DMS53 treated with DMSO at 0.1 percent for 48 hours (cell line): ENCODE measurements around the gene DISC1.

ENCODE experiments used
- DNase-seq: peaks from one replicate; lab custom pipeline; 2025; ENCODE audit not compliant: unreplicated experiment; lab: John Stamatoyannopoulos, UW

DISC1 gene

GRCh38 chr1:231921646-231922345 lies 295.2 kb downstream of the DISC1 start:
- no peak for DNase-seq

- DNase-seq: no peak
Measured at GRCh38 chr1:231923491-231924041, 297.0 kb downstream of the DISC1 start.

GRCh38 chr1:231924180-231924579 lies 297.6 kb downstream of the DISC1 start:
- DNase-seq: peak; percentile 77

- DNase-seq: no peak
Measured at GRCh38 chr1:231925864-231926263, 299.3 kb downstream of the DISC1 start.

- DNase-seq: no peak
Measured at GRCh38 chr1:231926340-231926739, 299.8 kb downstream of the DISC1 start.

GRCh38 chr1:231926933-231927332 lies 300.3 kb downstream of the DISC1 start:
- no peak for DNase-seq

DNA sequence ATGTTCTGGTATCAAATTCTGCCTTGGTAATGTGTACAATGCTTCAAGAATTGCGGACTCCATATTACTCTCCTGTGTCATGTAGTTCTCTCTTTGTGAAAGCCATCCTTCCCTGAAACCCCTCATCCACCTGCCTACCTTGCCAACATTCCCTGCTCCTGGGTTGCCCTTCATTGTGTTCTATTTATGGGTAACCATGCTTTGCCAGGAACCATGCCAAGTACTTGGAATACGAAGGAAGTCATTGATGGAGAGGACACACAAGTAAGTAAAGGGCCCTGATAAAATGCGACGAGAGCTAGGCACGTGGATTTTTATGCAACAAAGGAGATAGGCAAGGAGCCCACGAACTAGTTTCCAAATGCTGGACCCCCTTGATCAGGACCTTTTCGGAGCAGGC lies 300.8 kb downstream of the DISC1 start:
- no peak for DNase-seq

- no peak for DNase-seq
Measured at GRCh38 chr1:231929311-231929710, 302.7 kb downstream of the DISC1 start.

GRCh38 chr1:231930257-231930947 lies 303.8 kb downstream of the DISC1 start:
- no peak for DNase-seq

GRCh38 chr1:231931146-231931545 lies 304.6 kb downstream of the DISC1 start:
- DNase-seq: no peak

DNA sequence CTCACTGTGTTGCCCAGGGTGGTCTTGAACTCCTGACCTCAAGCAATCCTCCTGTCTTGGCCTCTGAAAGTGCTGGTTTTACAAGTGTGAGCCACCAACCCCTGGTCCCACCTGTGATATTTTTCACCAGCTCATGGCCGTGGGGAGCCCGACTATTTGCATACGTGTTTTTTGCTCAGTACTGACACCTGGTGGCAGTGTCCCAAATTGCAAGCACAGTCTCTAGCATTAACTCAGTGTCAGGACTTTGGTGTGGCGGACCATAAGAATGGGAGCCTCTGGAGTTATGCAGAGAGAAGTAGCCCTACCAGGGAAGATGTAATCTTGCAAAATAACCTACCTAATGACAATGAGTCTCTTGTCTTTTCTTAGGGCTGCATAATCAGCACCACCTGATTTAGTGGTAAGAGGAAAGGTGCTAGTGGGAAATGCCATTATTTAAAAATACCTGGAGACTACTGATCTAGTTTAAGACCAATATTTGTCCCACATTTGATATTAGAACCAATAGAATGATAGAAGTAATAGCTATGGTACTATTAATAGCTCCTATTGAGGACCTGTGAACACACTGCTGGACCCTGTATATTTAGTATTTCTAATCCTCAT lies 305.4 kb downstream of the DISC1 start:
- DNase-seq: no peak

- DNase-seq: no peak
Measured at GRCh38 chr1:231933711-231934626, 307.4 kb downstream of the DISC1 start.

- peak; percentile 84 for DNase-seq
Measured at GRCh38 chr1:231934797-231935196, 308.2 kb downstream of the DISC1 start.

DNA sequence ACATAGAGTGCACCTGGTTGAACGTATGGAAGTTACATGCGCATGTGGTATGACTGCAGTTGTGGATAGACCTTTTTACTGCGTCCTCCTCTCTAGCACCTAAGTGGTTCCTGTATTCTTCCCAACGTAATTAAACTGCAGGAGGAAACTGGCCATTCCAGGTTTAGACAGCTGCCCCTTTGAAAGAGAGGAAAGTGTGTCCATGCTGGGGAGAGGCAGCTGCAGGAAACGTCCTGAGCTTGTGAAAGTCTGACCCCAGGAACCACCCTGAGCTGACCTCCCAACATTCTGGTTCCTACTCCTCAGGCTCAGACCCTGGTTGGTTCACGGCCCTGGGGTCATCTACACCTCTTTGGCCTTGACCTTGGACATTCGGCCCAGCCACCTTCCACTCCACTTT lies 309.3 kb downstream of the DISC1 start:
- DNase-seq: peak; percentile 55

- DNase-seq: no peak
Measured at GRCh38 chr1:231936983-231937775, 310.6 kb downstream of the DISC1 start.

DNA sequence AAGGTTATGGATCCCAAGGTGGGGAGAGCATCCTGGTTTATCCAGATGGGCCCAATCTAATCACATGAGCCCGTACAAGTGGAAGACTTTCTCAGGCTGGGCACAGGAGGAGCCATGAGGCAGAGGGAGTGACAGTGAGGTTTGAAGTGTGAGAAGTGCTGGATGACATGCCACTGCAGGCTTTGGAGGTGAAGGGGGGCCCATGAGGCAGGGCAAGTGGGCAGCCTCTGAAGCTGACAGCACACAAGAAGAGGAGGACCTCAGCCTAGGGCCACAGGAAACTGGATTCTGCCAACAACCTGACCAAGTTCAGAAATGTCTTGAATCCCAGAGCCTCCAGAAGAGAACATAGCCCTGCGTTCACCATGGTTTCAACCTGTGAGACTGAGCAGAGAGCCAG lies 311.6 kb downstream of the DISC1 start:
- no peak for DNase-seq

GRCh38 chr1:231938711-231939110 lies 312.1 kb downstream of the DISC1 start:
- no peak for DNase-seq

- no peak for DNase-seq
Measured at GRCh38 chr1:231939118-231939517, 312.5 kb downstream of the DISC1 start.

DNA sequence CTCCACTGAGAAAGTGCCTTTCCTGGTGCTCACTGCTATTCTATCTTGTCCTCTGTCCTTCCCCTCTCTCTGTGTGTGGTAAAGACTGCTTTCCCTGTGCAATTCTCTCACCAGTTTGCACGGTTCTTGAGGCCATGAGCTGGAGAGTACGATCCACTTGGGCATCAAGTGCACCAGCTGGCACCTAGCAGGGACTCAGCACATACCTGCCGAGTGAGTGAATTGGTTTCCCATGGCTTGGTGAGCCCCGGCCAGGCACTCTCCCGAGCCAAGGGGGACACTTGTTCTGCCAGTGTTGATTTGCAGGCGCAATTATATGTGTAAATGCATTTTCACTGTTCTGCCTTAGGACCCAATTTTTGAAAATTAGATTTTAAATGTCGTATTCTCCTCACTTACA lies 313.5 kb downstream of the DISC1 start:
- DNase-seq: no peak

DNA sequence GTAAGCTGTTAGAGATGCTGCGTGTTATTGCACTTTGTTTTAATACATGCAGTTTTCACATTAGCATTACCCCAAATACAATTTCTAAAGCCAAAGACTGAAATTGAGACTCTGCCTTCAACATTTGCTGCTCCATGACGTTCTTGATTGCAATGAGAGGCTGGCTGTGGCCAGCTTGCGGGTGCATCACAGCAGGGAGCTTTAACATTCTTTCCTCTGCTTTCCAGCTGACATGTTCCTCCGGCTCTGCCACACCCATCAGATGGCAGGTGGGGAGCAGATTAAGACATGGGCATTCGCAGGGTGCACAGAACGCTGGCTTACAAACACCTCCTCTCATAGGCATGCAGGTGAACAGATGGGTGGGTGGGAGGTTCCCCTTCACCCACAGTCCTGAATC lies 314.1 kb downstream of the DISC1 start:
- no peak for DNase-seq
